HCT116 (cell line): ENCODE data around the gene CRELD2. TPM values are rescaled to one million over a fixed set of nuclear protein-coding genes. Genes with fewer than 3 reads are reported as not detected.

ENCODE experiments used
- ATAC-seq: fragments of 200-7000 bp; cut with Tn5 transposase; 2 replicates; pipeline ENCODE4 v1.9.1; 2020; ENCODE audit warnings: mild to moderate bottlenecking, moderate library complexity
- BruUV-seq: library from RNA; stranded (reverse); fragments of 400-500 nt; replicated peaks from 2 replicates; lab custom pipeline; 2021; lab: Mats Ljungman, UMichigan
- CTCF ChIA-PET: fragments of 300-600 bp; sonication (Branson Sonifier 250); formaldehyde crosslinking; loops from one replicate; lab custom pipeline; 2021; ENCODE audit warnings: antibody characterized with exemption; lab: Charles Lee
- POLR2A ChIA-PET: fragments of 300-600, 350-600 bp; sonication (Branson Sonifier 250); formaldehyde crosslinking; loops from one replicate; lab custom pipeline; 2021; ENCODE audit warnings: antibody characterized with exemption; lab: Charles Lee
- RAD21 ChIA-PET, 2 experiments: fragments of 300-600 bp; sonication (Branson Sonifier 250); formaldehyde crosslinking; loops; one replicate each; lab custom pipeline; 2023; ENCODE audit warnings: low total read pairs in 2 of 2; ENCODE audit not compliant: uncharacterized antibody in 2 of 2, unreplicated experiment in 2 of 2, low non-redundant PET in 1 of 2; lab: Charles Lee
- DNase-seq: peaks from one replicate; pipeline ENCODE4 v3.0.0-alpha.2; 2010; ENCODE audit warnings: low read depth, low spot score
- H2AFZ ChIP-seq: fragments of 200-600 bp; shearing (Covaris generic), sonication (generic); 2 replicates; pipeline ENCODE4 v1.6.1; 2017; ENCODE audit warnings: low read depth, mixed run types, mixed read lengths, antibody characterized with exemption, low read length; ENCODE audit not compliant: poor library complexity, severe bottlenecking
- H3K27ac ChIP-seq: 2 replicates; pipeline ENCODE4 v1.5.1; 2012; ENCODE audit warnings: low read depth, low read length
- H3K27me3 ChIP-seq: fragments of 200-600 bp; sonication (generic); 2 replicates; pipeline ENCODE4 v1.6.1; 2016; ENCODE audit warnings: mixed run types, low read length, mixed read lengths; ENCODE audit not compliant: insufficient read depth
- H3K36me3 ChIP-seq, 2 experiments: fragments of 200-500 bp in 1 of 2; fragments of 200-600 bp in 1 of 2; sonication (Bioruptor generic) in 1 of 2; sonication (generic) in 1 of 2; 2 replicates each; pipeline versions ENCODE4 v1.5.1 to v1.6.1; 2014 to 2016; ENCODE audit warnings: low read length in 2 of 2, inconsistent platforms in 1 of 2, mixed read lengths in 1 of 2, mixed run types in 1 of 2; ENCODE audit not compliant: insufficient read depth in 2 of 2, control insufficient read depth in 1 of 2
- H3K4me1 ChIP-seq, 2 experiments: fragments of 200-600 bp in 1 of 2; sonication (generic) in 1 of 2; 2 replicates each; pipeline versions ENCODE4 v1.5.1 to v1.6.1; 2012 to 2017; ENCODE audit warnings: low read length in 2 of 2, inconsistent platforms in 1 of 2, mild to moderate bottlenecking in 1 of 2, mixed read lengths in 1 of 2, mixed run types in 1 of 2, moderate library complexity in 1 of 2; ENCODE audit not compliant: insufficient read depth in 2 of 2, control insufficient read depth in 1 of 2
- H3K4me2 ChIP-seq: fragments of 200-600 bp; sonication (generic); 2 replicates; pipeline ENCODE4 v1.6.1; 2017; ENCODE audit warnings: mixed run types, low read length, mixed read lengths
- H3K4me3 ChIP-seq, 2 experiments: fragments of 200-600 bp in 1 of 2; sonication (generic) in 1 of 2; replicated peaks in 1 of 2; 2 replicates each; pipeline ENCODE4 v1.5.1; 2011 to 2016; ENCODE audit warnings: low read length in 2 of 2, control low read depth in 1 of 2, low read depth in 1 of 2, mild to moderate bottlenecking in 1 of 2, mixed read lengths in 1 of 2, mixed run types in 1 of 2
- H3K79me2 ChIP-seq: fragments of 200-600 bp; sonication (generic); 2 replicates; pipeline ENCODE4 v1.6.1; 2017; ENCODE audit warnings: mild to moderate bottlenecking, mixed run types, low read length, moderate library complexity, mixed read lengths; ENCODE audit not compliant: insufficient read depth
- H3K9ac ChIP-seq: fragments of 200-600 bp; sonication (generic); 2 replicates; pipeline ENCODE4 v1.6.1; 2016; ENCODE audit warnings: low read length, mixed read lengths
- H3K9me2 ChIP-seq: fragments of 200-600 bp; sonication (generic), shearing (Covaris generic); 2 replicates; pipeline ENCODE4 v1.6.1; 2017; ENCODE audit warnings: mixed run types, mild to moderate bottlenecking, moderate library complexity; ENCODE audit not compliant: insufficient read depth
- H3K9me3 ChIP-seq, 2 experiments: fragments of 200-500 bp in 1 of 2; fragments of 200-600 bp in 1 of 2; sonication (Bioruptor generic) in 1 of 2; sonication (generic) in 1 of 2; 2 replicates each; pipeline ENCODE4 v1.6.1; 2014 to 2017; ENCODE audit warnings: low read length in 2 of 2, mixed read lengths in 2 of 2, inconsistent platforms in 1 of 2, low read depth in 1 of 2, mild to moderate bottlenecking in 1 of 2, mixed run types in 1 of 2, moderate library complexity in 1 of 2; ENCODE audit not compliant: control insufficient read depth in 1 of 2, insufficient read depth in 1 of 2
- H4K20me1 ChIP-seq: fragments of 200-600 bp; sonication (generic), shearing (Covaris generic); 2 replicates; pipeline ENCODE4 v1.6.1; 2017; ENCODE audit warnings: mixed run types, mild to moderate bottlenecking, moderate library complexity; ENCODE audit not compliant: insufficient read depth
- CEBPB ChIP-seq: IDR thresholded peaks from 2 replicates; pipeline ENCODE4 v1.6.1; 2012; ENCODE audit warnings: low read depth
- EGR1 ChIP-seq: IDR thresholded peaks from 2 replicates; pipeline ENCODE4 v1.6.1; 2012; ENCODE audit warnings: low read depth
- EZH2 ChIP-seq: fragments of 200-600 bp; sonication (generic); IDR thresholded peaks from 2 replicates; pipeline ENCODE4 v1.6.1; 2017; ENCODE audit warnings: antibody characterized with exemption, mixed run types
- EZH2phosphoT487 ChIP-seq: fragments of 200-600 bp; IDR thresholded peaks from 2 replicates; pipeline ENCODE4 v1.6.1; 2018; ENCODE audit warnings: antibody characterized with exemption, borderline replicate concordance
- FOSL1 ChIP-seq: IDR thresholded peaks from 2 replicates; pipeline ENCODE4 v1.6.1; 2012; ENCODE audit warnings: low read depth
- JUND ChIP-seq: IDR thresholded peaks from 2 replicates; pipeline ENCODE4 v1.6.1; 2012
- POLR2A ChIP-seq: IDR thresholded peaks from 2 replicates; pipeline ENCODE4 v1.7.0; 2011; ENCODE audit warnings: borderline replicate concordance; ENCODE audit not compliant: insufficient read depth, insufficient read length; ENCODE audit errors: extremely low read depth
- POLR2AphosphoS5 ChIP-seq: IDR thresholded peaks from 2 replicates; pipeline ENCODE4 v1.6.1; 2011; ENCODE audit warnings: mild to moderate bottlenecking, low read depth, low read length, moderate library complexity
- RAD21 ChIP-seq: IDR thresholded peaks from 2 replicates; pipeline ENCODE4 v1.6.1; 2012; ENCODE audit warnings: low read depth, mild to moderate bottlenecking
- SIN3A ChIP-seq: IDR thresholded peaks from 2 replicates; pipeline ENCODE4 v1.6.1; 2012; ENCODE audit warnings: low read depth
- SP1 ChIP-seq: IDR thresholded peaks from 2 replicates; pipeline ENCODE4 v1.6.1; 2012; ENCODE audit warnings: low read depth
- TCF7L2 ChIP-seq: IDR thresholded peaks from 2 replicates; pipeline ENCODE4 v1.7.0; 2011; ENCODE audit warnings: borderline replicate concordance, inconsistent platforms; ENCODE audit not compliant: insufficient read depth, insufficient read length; ENCODE audit errors: extremely low read depth
- YY1 ChIP-seq: IDR thresholded peaks from 2 replicates; pipeline ENCODE4 v1.6.1; 2011; ENCODE audit warnings: low read length, low read depth, moderate library complexity, mild to moderate bottlenecking; ENCODE audit not compliant: insufficient replicate concordance; ENCODE audit errors: extremely low read depth
- ZFX ChIP-seq: fragments of 450-650 bp; IDR thresholded peaks from 2 replicates; pipeline ENCODE4 v1.6.1; 2017
- ZNF274 ChIP-seq: fragments of 200-500 bp; sonication (Bioruptor generic); IDR thresholded peaks from 2 replicates; pipeline ENCODE4 v1.6.1; 2014; ENCODE audit warnings: mild to moderate bottlenecking, low read depth, low read length, inconsistent platforms
- intact Hi-C: fragments of 100-400 bp; cut with micrococcal nuclease; formaldehyde crosslinking; loops from 2 replicates; pipeline ENCODE4 v1.10.0; 2022
- total RNA-seq: library from RNA; stranded (reverse); gene quantifications from one replicate; pipeline ENCODE4 v1.2.1, GENCODE V29; 2021; ENCODE audit not compliant: unreplicated experiment
- TF ChIP-seq, protein P1 (sequence below): IDR thresholded peaks from 2 replicates; pipeline ENCODE4 v1.6.1; 2011; ENCODE audit warnings: mild to moderate bottlenecking, low read length, moderate library complexity; ENCODE audit not compliant: insufficient replicate concordance; ENCODE audit errors: extremely low read depth
- TF ChIP-seq, protein P2 (sequence below): IDR thresholded peaks from 2 replicates; pipeline ENCODE4 v1.6.1; 2012; ENCODE audit warnings: low read depth
- TF ChIP-seq, protein P3 (sequence below): IDR thresholded peaks from 2 replicates; pipeline ENCODE4 v1.6.1; 2012
- TF ChIP-seq, protein P4 (sequence below): IDR thresholded peaks from 2 replicates; pipeline ENCODE4 v1.6.1; 2012

The CRELD2 gene
- total RNA-seq, 1 experiment from 2014 or later: 45.8 TPM

DNA sequence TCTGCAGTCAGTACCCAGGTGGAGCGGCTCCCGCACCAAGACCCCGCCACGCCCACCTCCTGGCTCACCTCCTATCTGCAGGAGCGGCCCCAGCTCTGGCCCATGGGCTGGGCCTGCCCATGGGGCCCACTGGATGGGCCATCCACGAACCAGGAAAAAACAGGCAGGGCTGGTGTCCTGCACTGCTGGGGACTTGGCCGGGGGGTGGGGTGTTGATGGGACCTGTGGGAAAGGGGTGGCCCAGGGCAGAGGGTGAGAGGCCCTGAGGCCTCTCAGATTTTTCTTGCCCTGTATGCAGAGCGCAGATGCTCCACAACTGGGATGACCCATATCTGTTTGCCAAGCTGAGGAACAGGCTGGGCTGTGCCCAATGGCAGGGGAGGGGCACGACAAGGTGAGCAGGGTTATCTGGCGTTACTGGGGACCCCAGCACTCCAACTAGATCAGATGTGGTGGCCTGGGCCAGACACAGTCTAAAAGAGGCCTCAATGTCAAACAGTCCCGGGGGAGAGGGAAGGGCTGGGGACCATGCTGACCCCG, 39.5 kb downstream of the CRELD2 start:
- no TSS peak for BruUV-seq

More for the DNA sequence above, 39.5 kb downstream of the CRELD2 start:
- ChIA-PET RAD21 (no interaction called here), CTCF (no interaction called here), POLR2A (no interaction called here)
- no peaks in the 10 kb centered on the region for H3K9me2 ChIP-seq
- H3K9me3 ChIP-seq: no peaks in the 10 kb centered on the region
- no peak overlapping the region for H3K9ac ChIP-seq
- H3K27me3 ChIP-seq: no peaks in the 10 kb centered on the region
- no peak overlapping the region for H3K27ac ChIP-seq
- no peak overlapping the region for H2AFZ ChIP-seq
- peaks cover 21% of the 10 kb centered on the region for H3K79me2 ChIP-seq
- H4K20me1 ChIP-seq: peaks cover 5% of the 10 kb centered on the region; the same call in 1 of the 2 replicates
- TF ChIP-seq JUND (no peak), CEBPB (no peak), SP1 (no peak), POLR2AphosphoS5 (no peak), FOSL1 (no peak), EGR1 (no peak), POLR2A (no peak), YY1 (no peak), SIN3A (no peak), RAD21 (no peak), ZFX (no peak), ZNF274 (no peak), EZH2phosphoT487 (no peak), TCF7L2 (no peak), EZH2 (no peak)
- TF ChIP-seq, protein P1, sequence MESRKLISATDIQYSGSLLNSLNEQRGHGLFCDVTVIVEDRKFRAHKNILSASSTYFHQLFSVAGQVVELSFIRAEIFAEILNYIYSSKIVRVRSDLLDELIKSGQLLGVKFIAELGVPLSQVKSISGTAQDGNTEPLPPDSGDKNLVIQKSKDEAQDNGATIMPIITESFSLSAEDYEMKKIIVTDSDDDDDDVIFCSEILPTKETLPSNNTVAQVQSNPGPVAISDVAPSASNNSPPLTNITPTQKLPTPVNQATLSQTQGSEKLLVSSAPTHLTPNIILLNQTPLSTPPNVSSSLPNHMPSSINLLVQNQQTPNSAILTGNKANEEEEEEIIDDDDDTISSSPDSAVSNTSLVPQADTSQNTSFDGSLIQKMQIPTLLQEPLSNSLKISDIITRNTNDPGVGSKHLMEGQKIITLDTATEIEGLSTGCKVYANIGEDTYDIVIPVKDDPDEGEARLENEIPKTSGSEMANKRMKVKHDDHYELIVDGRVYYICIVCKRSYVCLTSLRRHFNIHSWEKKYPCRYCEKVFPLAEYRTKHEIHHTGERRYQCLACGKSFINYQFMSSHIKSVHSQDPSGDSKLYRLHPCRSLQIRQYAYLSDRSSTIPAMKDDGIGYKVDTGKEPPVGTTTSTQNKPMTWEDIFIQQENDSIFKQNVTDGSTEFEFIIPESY: no peak
- TF ChIP-seq, protein P2, sequence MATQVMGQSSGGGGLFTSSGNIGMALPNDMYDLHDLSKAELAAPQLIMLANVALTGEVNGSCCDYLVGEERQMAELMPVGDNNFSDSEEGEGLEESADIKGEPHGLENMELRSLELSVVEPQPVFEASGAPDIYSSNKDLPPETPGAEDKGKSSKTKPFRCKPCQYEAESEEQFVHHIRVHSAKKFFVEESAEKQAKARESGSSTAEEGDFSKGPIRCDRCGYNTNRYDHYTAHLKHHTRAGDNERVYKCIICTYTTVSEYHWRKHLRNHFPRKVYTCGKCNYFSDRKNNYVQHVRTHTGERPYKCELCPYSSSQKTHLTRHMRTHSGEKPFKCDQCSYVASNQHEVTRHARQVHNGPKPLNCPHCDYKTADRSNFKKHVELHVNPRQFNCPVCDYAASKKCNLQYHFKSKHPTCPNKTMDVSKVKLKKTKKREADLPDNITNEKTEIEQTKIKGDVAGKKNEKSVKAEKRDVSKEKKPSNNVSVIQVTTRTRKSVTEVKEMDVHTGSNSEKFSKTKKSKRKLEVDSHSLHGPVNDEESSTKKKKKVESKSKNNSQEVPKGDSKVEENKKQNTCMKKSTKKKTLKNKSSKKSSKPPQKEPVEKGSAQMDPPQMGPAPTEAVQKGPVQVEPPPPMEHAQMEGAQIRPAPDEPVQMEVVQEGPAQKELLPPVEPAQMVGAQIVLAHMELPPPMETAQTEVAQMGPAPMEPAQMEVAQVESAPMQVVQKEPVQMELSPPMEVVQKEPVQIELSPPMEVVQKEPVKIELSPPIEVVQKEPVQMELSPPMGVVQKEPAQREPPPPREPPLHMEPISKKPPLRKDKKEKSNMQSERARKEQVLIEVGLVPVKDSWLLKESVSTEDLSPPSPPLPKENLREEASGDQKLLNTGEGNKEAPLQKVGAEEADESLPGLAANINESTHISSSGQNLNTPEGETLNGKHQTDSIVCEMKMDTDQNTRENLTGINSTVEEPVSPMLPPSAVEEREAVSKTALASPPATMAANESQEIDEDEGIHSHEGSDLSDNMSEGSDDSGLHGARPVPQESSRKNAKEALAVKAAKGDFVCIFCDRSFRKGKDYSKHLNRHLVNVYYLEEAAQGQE: no peak
- TF ChIP-seq, protein P3, sequence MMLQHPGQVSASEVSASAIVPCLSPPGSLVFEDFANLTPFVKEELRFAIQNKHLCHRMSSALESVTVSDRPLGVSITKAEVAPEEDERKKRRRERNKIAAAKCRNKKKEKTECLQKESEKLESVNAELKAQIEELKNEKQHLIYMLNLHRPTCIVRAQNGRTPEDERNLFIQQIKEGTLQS: no peak
- TF ChIP-seq, protein P4, sequence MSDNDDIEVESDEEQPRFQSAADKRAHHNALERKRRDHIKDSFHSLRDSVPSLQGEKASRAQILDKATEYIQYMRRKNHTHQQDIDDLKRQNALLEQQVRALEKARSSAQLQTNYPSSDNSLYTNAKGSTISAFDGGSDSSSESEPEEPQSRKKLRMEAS: no peak
- H3K4me3 ChIP-seq: no peak overlapping the region
- H3K36me3 ChIP-seq: peaks cover under 1 to 14% of the 10 kb centered on the region in 2 experiments; a peak in 1 of 4 replicates
- no peak for ATAC-seq
- no peak overlapping the region for H3K4me2 ChIP-seq
- intact Hi-C loops: no loop called here
- H3K4me1 ChIP-seq: peaks cover 13 to 36% of the 10 kb centered on the region in 2 experiments
- no peak for DNase-seq
